B cell (primary cell): ENCODE data around the gene PPP2R2D. TPM values are rescaled to one million over a fixed set of nuclear protein-coding genes. Genes with fewer than 3 reads are reported as not detected.
A peak's percentile ranks its signal among the peaks of the same experiment; 100 is the strongest.

Experiments used
- ATAC-seq: fragments of 200-7000 bp; cut with Tn5 transposase; one replicate; pipeline ENCODE4 v1.10.0; 2021; ENCODE audit warnings: low read depth, mild to moderate bottlenecking, moderate number of reproducible peaks, moderate library complexity
- CTCF ChIA-PET: fragments of 350-600 bp; sonication (Branson Sonifier 250); formaldehyde crosslinking; loops from one replicate; lab custom pipeline; 2021; ENCODE audit warnings: antibody characterized with exemption, inconsistent platforms; lab: Charles Lee
- POLR2A ChIA-PET: fragments of 350-600 bp; sonication (Branson Sonifier 250); formaldehyde crosslinking; loops from one replicate; lab custom pipeline; 2021; ENCODE audit warnings: antibody characterized with exemption; lab: Charles Lee
- DNase-seq: peaks from one replicate; pipeline ENCODE4 v3.0.0; 2013
- H2AFZ ChIP-seq: 2 replicates; pipeline ENCODE4 v1.6.1; 2012; ENCODE audit warnings: mild to moderate bottlenecking, low read depth, low read length; ENCODE audit not compliant: insufficient read depth, poor library complexity, severe bottlenecking
- H3K27ac ChIP-seq, 2 donors: 1 replicate in 1 of 2; 2 replicates in 1 of 2; pipeline ENCODE4 v1.5.1; 2012 to 2013; ENCODE audit warnings: low read length in 2 of 2, mild to moderate bottlenecking in 2 of 2, moderate library complexity in 1 of 2
- H3K27me3 ChIP-seq, 4 experiments: fragments of 200-600 bp in 1 of 4; sonication (generic) in 1 of 4; replicated peaks in 1 of 4; 1 replicate in 2 of 4; 2 replicates in 2 of 4; pipeline versions ENCODE4 v1.6.1 to v1.7.0; 2013 to 2016; ENCODE audit warnings: low read length in 3 of 4, mild to moderate bottlenecking in 2 of 4, mixed read lengths in 1 of 4, moderate library complexity in 1 of 4; ENCODE audit not compliant: insufficient read depth in 4 of 4, control insufficient read depth in 3 of 4; ENCODE audit errors: control extremely low read depth in 1 of 4
- H3K36me3 ChIP-seq, 2 experiments: replicated peaks in 1 of 2; 1 replicate in 1 of 2; 2 replicates in 1 of 2; pipeline versions ENCODE4 v1.6.1 to v1.7.1; 2013; ENCODE audit warnings: low read length in 1 of 2; ENCODE audit not compliant: insufficient read depth in 2 of 2, control insufficient read depth in 1 of 2; ENCODE audit errors: control extremely low read depth in 1 of 2, extremely low read depth in 1 of 2
- H3K4me1 ChIP-seq, 2 donors: fragments of 200-600 bp in 1 of 2; sonication (generic) in 1 of 2; 1 replicate in 1 of 2; 2 replicates in 1 of 2; pipeline versions ENCODE4 v1.5.1 to v1.6.1; 2013 to 2017; ENCODE audit warnings: low read length in 2 of 2; ENCODE audit not compliant: control insufficient read depth in 2 of 2, insufficient read depth in 2 of 2
- H3K4me2 ChIP-seq: replicated peaks from 2 replicates; pipeline ENCODE3; 2012; ENCODE audit warnings: mild to moderate bottlenecking, low read depth, low read length; ENCODE audit not compliant: poor library complexity, severe bottlenecking
- H3K4me3 ChIP-seq, 5 experiments: fragments of 200-600 bp in 1 of 5; sonication (generic) in 1 of 5; 1 replicate in 3 of 5; 2 replicates in 2 of 5; pipeline versions ENCODE4 v1.5.1 to v1.7.0; 2011 to 2016; ENCODE audit warnings: low read length in 4 of 5, mild to moderate bottlenecking in 4 of 5, low read depth in 2 of 5, control low read depth in 1 of 5, moderate library complexity in 1 of 5; ENCODE audit not compliant: insufficient read depth in 1 of 5; ENCODE audit errors: control extremely low read depth in 1 of 5, extremely low read depth in 1 of 5
- H3K79me2 ChIP-seq: fragments of 200-600 bp; sonication (generic); one replicate; pipeline ENCODE4 v1.6.0; 2016; ENCODE audit warnings: low read length; ENCODE audit not compliant: control insufficient read depth, insufficient read depth
- H3K9ac ChIP-seq: fragments of 200-600 bp; sonication (generic); 2 replicates; pipeline ENCODE4 v1.6.1; 2017; ENCODE audit warnings: mild to moderate bottlenecking, low read length, moderate library complexity
- H3K9me3 ChIP-seq, 3 donors: one replicate each; pipeline versions ENCODE4 v1.6.1 to v1.7.1; 2013; ENCODE audit warnings: low read length in 2 of 3; ENCODE audit not compliant: control insufficient read depth in 2 of 3, insufficient read depth in 1 of 3; ENCODE audit errors: control extremely low read depth in 1 of 3
- H4K20me1 ChIP-seq: 2 replicates; pipeline ENCODE4 v1.6.0; 2012; ENCODE audit warnings: mild to moderate bottlenecking, low read length; ENCODE audit not compliant: insufficient read depth, control insufficient read depth, poor library complexity, severe bottlenecking
- H3K27ac Mint-ChIP-seq: one replicate; pipeline ENCODE4 v1.8.0; 2021; ENCODE audit warnings: mixed read lengths
- H3K27me3 Mint-ChIP-seq: one replicate; pipeline ENCODE4 v1.8.0; 2021; ENCODE audit warnings: mixed read lengths
- H3K4me1 Mint-ChIP-seq: one replicate; pipeline ENCODE4 v1.8.0; 2021; ENCODE audit warnings: mixed read lengths
- H3K4me3 Mint-ChIP-seq: one replicate; pipeline ENCODE4 v1.8.0; 2021; ENCODE audit warnings: mixed read lengths
- H3K9me3 Mint-ChIP-seq: one replicate; pipeline ENCODE4 v1.8.0; 2022; ENCODE audit warnings: mixed read lengths; ENCODE audit not compliant: insufficient read depth
- CTCF ChIP-seq: fragments of 200-600 bp; IDR thresholded peaks from one replicate; pipeline ENCODE4 v1.8.0; 2022; ENCODE audit warnings: antibody characterized with exemption, mild to moderate bottlenecking
- EZH2 ChIP-seq: IDR thresholded peaks from 2 replicates; pipeline ENCODE4 v1.6.1; 2012; ENCODE audit warnings: borderline replicate concordance, low read depth, mild to moderate bottlenecking, moderate library complexity, low read length; ENCODE audit not compliant: insufficient read depth, poor library complexity, severe bottlenecking
- WGBS: methylation state at CpG from one replicate; pipeline ENCODE4 v1.1.5; 2013; ENCODE audit warnings: missing lambda C conversion rate; ENCODE audit not compliant: insufficient coverage; 5-methylcytosine and 5-hydroxymethylcytosine counted together
- intact Hi-C: fragments of 100-400 bp; cut with micrococcal nuclease; formaldehyde crosslinking; loops from one replicate; pipeline ENCODE4 v1.10.0; 2022
- polyA plus RNA-seq: library from polyadenylated mRNA; depleted of rRNA; stranded (reverse); fragments of >200 nt; gene quantifications from 2 replicates; pipeline ENCODE4 v1.2.3, GENCODE V29; 2012
- total RNA-seq, 2 donors: library from RNA; stranded (reverse); fragments of 120-200 nt in 1 of 2; gene quantifications; 1 replicate in 1 of 2; 2 replicates in 1 of 2; pipeline versions ENCODE4 v1.2.3 to v1.2.4, GENCODE V29; 2013 to 2022

The PPP2R2D gene
- total and polyA plus RNA-seq, 2 donors (not counting 1 experiment from before 2014, with no cell fraction given), result 25.8 to 45.6 TPM

- no peak overlapping the region for H3K9ac ChIP-seq
- ChIA-PET CTCF (no interaction called here), POLR2A (no interaction called here)
- Mint-ChIP-seq H3K4me3 (no peak overlapping the region), H3K27ac (no peak overlapping the region), H3K27me3 (no peaks in the 10 kb centered on the region), H3K4me1 (peaks cover 5% of the 10 kb centered on the region), H3K9me3 (no peaks in the 10 kb centered on the region)
- no peak for ATAC-seq
- H3K79me2 ChIP-seq, result peaks cover 45% of the 10 kb centered on the region
- H2AFZ ChIP-seq, result no peak overlapping the region
- H3K36me3 ChIP-seq, result peaks cover 2 to 52% of the 10 kb centered on the region in 2 experiments
- H3K4me2 ChIP-seq, result no peak overlapping the region
- DNase-seq, result no peak
- H3K27me3 ChIP-seq, result no peaks in the 10 kb centered on the region
- no peak overlapping the region for H3K27ac ChIP-seq
- H3K9me3 ChIP-seq, result no peaks in the 10 kb centered on the region
- intact Hi-C loops, result no loop called here
- peaks cover 35% of the 10 kb centered on the region for H4K20me1 ChIP-seq
- no peak overlapping the region for H3K4me3 ChIP-seq
- H3K4me1 ChIP-seq, result no peaks in the 10 kb centered on the region
- WGBS, result 98% methylated on average over 20 of the region's 20 CpGs
- TF ChIP-seq CTCF (no peak), EZH2 (no peak)
These were observed 37.0 kb downstream of the PPP2R2D start for GRCh38 chr10:131937836-131938235.

- H2AFZ ChIP-seq, result no peak overlapping the region
- H3K9me3 Mint-ChIP-seq, result no peaks in the 10 kb centered on the region
- no peak overlapping the region for H3K4me2 ChIP-seq
- H3K4me1 Mint-ChIP-seq, result peaks cover 3% of the 10 kb centered on the region
- ChIA-PET CTCF (no interaction called here), POLR2A (no interaction called here)
- ATAC-seq (no peak), DNase-seq (no peak)
- TF ChIP-seq EZH2, result no peak
- TF ChIP-seq CTCF, result no peak
- H3K27ac ChIP-seq, result no peak overlapping the region
- 95% methylated on average over 9 of the region's 10 CpGs for WGBS
- H3K36me3 ChIP-seq, result peaks cover 2 to 58% of the 10 kb centered on the region in 2 experiments
- no peak overlapping the region for H3K4me3 ChIP-seq
- no peaks in the 10 kb centered on the region for H3K27me3 ChIP-seq
- H3K27me3 Mint-ChIP-seq, result no peaks in the 10 kb centered on the region
- H3K9ac ChIP-seq, result no peak overlapping the region
- peak overlapping the region; percentile 56 for H3K27ac Mint-ChIP-seq
- H3K4me1 ChIP-seq, result no peaks in the 10 kb centered on the region
- intact Hi-C loops, result no loop called here
- H4K20me1 ChIP-seq, result peaks cover 26% of the 10 kb centered on the region
- H3K4me3 Mint-ChIP-seq, result no peak overlapping the region
- H3K79me2 ChIP-seq, result peaks cover 37% of the 10 kb centered on the region
- no peaks in the 10 kb centered on the region for H3K9me3 ChIP-seq
These were observed 37.9 kb downstream of the PPP2R2D start for GRCh38 chr10:131938681-131939080.
